SK-N-SH treated with all-trans-retinoic acid at 6 μM for 48 hours (cell line): ENCODE results near the gene IRAK1BP1.

Experiments used
- ATAC-seq: fragments of 200-7000 bp; cut with Tn5 transposase; 3 replicates; pipeline ENCODE4 v1.9.1; 2020; ENCODE audit warnings: mild to moderate bottlenecking, moderate library complexity
- ARNTL ChIP-seq: fragments of 450-650 bp; formaldehyde crosslinking; IDR thresholded peaks from 2 replicates; pipeline ENCODE4 v1.5.0; 2020; ENCODE audit warnings: low read depth, mild to moderate bottlenecking, moderate library complexity, borderline replicate concordance
- BACH2 ChIP-seq: fragments of 250-450 bp; sonication (Bioruptor Pico); IDR thresholded peaks from 2 replicates; pipeline ENCODE4 v1.9.0; 2021; ENCODE audit warnings: mild to moderate bottlenecking, borderline replicate concordance
- CREB5 ChIP-seq: fragments of 250-450 bp; sonication (Bioruptor Pico); IDR thresholded peaks from 2 replicates; pipeline ENCODE4 v1.5.1; 2020; ENCODE audit warnings: low read depth, mild to moderate bottlenecking, moderate library complexity
- CSDC2 ChIP-seq: fragments of 250-450 bp; sonication (Bioruptor Pico); IDR thresholded peaks from 2 replicates; pipeline ENCODE4 v1.5.0; 2020; ENCODE audit warnings: mild to moderate bottlenecking, moderate library complexity
- ESRRG ChIP-seq: fragments of 250-450 bp; sonication (Bioruptor Pico); IDR thresholded peaks from 2 replicates; pipeline ENCODE4 v1.6.1; 2021; ENCODE audit warnings: mild to moderate bottlenecking
- GLIS3 ChIP-seq: fragments of 250-450 bp; sonication (Bioruptor Pico); IDR thresholded peaks from 2 replicates; pipeline ENCODE4 v1.5.0; 2020; ENCODE audit warnings: mild to moderate bottlenecking, moderate library complexity
- ISL1 ChIP-seq: fragments of 250-450 bp; sonication (Bioruptor Pico); IDR thresholded peaks from 2 replicates; pipeline ENCODE4 v2.1.2; 2022; ENCODE audit warnings: mild to moderate bottlenecking, moderate library complexity
- PATZ1 ChIP-seq: fragments of 250-450 bp; sonication (Bioruptor Pico); IDR thresholded peaks from 2 replicates; pipeline ENCODE4 v1.8.0; 2020; ENCODE audit warnings: mild to moderate bottlenecking, moderate library complexity, borderline replicate concordance
- PPARA ChIP-seq: fragments of 250-450 bp; sonication (Bioruptor Pico); IDR thresholded peaks from 2 replicates; pipeline ENCODE4 v1.5.0; 2020; ENCODE audit warnings: mild to moderate bottlenecking, borderline replicate concordance
- RARB ChIP-seq: fragments of 250-450 bp; sonication (Bioruptor Pico); IDR thresholded peaks from 2 replicates; pipeline ENCODE4 v1.8.0; 2021; ENCODE audit warnings: mild to moderate bottlenecking, moderate library complexity
- SNAI2 ChIP-seq: fragments of 250-450 bp; sonication (Bioruptor Pico); IDR thresholded peaks from 2 replicates; pipeline ENCODE4 v1.5.0; 2020; ENCODE audit warnings: mild to moderate bottlenecking, moderate library complexity
- TCF4 ChIP-seq: fragments of 250-450 bp; sonication (Bioruptor Pico); IDR thresholded peaks from 2 replicates; pipeline ENCODE4 v1.8.0; 2021; ENCODE audit warnings: mild to moderate bottlenecking, moderate library complexity, borderline replicate concordance
- TOX ChIP-seq: fragments of 250-450 bp; sonication (Bioruptor Pico); IDR thresholded peaks from 2 replicates; pipeline ENCODE4 v1.8.0; 2021; ENCODE audit warnings: mild to moderate bottlenecking, moderate library complexity, borderline replicate concordance
- ZFP3 ChIP-seq: fragments of 250-450 bp; sonication (Bioruptor Pico); IDR thresholded peaks from 2 replicates; pipeline ENCODE4 v1.5.0; 2020; ENCODE audit warnings: mild to moderate bottlenecking, moderate library complexity
- ZFP30 ChIP-seq: fragments of 450-650 bp; formaldehyde crosslinking; IDR thresholded peaks from 2 replicates; pipeline ENCODE4 v1.5.0; 2022; ENCODE audit warnings: mild to moderate bottlenecking, moderate library complexity
- ZNF565 ChIP-seq: fragments of 450-650 bp; formaldehyde crosslinking; conservative IDR thresholded peaks from 2 replicates; pipeline ENCODE4 v1.5.0; 2020; ENCODE audit warnings: low read depth, mild to moderate bottlenecking, moderate library complexity
- ZNF70 ChIP-seq: fragments of 450-650 bp; formaldehyde crosslinking; IDR thresholded peaks from 2 replicates; pipeline ENCODE4 v1.5.0; 2020; ENCODE audit warnings: mild to moderate bottlenecking, moderate library complexity
- ZNF8 ChIP-seq: fragments of 450-650 bp; formaldehyde crosslinking; IDR thresholded peaks from 2 replicates; pipeline ENCODE4 v1.5.0; 2020; ENCODE audit warnings: mild to moderate bottlenecking, moderate library complexity
- TF ChIP-seq, protein P1 (sequence below): fragments of 250-450 bp; sonication (Bioruptor Pico); IDR thresholded peaks from 2 replicates; pipeline ENCODE4 v1.8.0; 2021; ENCODE audit warnings: low read depth, mild to moderate bottlenecking, moderate library complexity, borderline replicate concordance
- TF ChIP-seq, protein P2 (sequence below): fragments of 250-450 bp; sonication (Bioruptor Pico); IDR thresholded peaks from 2 replicates; pipeline ENCODE4 v1.5.0; 2020; ENCODE audit warnings: mild to moderate bottlenecking, moderate library complexity
- TF ChIP-seq, protein P3 (sequence below): fragments of 250-450 bp; sonication (Bioruptor Pico); IDR thresholded peaks from 2 replicates; pipeline ENCODE4 v1.5.1; 2021; ENCODE audit warnings: mild to moderate bottlenecking, moderate library complexity

Gene IRAK1BP1, protein sequence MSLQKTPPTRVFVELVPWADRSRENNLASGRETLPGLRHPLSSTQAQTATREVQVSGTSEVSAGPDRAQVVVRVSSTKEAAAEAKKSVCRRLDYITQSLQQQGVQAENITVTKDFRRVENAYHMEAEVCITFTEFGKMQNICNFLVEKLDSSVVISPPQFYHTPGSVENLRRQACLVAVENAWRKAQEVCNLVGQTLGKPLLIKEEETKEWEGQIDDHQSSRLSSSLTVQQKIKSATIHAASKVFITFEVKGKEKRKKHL

DNA sequence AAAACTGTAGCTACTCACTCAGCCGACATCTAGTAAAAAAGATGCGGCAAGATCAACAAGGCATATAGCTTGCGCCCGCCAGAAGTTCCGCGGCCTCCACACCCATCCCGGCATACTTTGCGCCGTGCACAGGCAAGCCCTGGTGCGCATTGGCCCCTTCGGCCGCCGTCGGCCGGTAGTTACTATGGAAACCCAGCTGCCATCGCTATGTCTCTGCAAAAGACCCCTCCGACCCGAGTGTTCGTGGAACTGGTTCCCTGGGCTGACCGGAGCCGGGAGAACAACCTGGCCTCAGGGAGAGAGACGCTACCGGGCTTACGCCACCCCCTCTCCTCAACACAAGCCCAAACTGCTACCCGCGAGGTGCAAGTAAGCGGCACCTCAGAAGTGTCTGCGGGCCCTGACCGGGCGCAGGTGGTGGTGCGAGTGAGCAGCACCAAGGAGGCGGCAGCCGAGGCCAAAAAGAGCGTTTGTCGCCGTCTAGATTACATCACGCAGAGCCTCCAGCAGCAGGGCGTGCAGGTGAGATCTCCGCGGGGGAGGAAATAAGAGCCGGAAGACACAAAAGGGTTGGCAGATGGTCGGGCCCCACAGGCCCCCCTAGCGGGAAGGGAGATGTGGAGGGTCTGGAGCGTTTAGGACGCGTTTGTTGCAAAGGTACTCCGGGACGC lies at the start of gene IRAK1BP1:
Gene IRAK1BP1 (plus strand): TSS at position 182 of the 671 bp plus-strand sequence. CDS start 26 bp downstream, at position 208.
- peak; percentile 99 for ATAC-seq
- TF ChIP-seq, protein P1, sequence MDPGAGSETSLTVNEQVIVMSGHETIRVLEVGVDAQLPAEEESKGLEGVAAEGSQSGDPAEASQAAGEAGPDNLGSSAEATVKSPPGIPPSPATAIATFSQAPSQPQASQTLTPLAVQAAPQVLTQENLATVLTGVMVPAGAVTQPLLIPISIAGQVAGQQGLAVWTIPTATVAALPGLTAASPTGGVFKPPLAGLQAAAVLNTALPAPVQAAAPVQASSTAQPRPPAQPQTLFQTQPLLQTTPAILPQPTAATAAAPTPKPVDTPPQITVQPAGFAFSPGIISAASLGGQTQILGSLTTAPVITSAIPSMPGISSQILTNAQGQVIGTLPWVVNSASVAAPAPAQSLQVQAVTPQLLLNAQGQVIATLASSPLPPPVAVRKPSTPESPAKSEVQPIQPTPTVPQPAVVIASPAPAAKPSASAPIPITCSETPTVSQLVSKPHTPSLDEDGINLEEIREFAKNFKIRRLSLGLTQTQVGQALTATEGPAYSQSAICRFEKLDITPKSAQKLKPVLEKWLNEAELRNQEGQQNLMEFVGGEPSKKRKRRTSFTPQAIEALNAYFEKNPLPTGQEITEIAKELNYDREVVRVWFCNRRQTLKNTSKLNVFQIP, result no peak
- TF ChIP-seq PPARA, result no peak
- no peak for TF ChIP-seq ISL1 (CRISPR knock-in tag)
- 0 out of 2 replicates have a peak, but pooled peaks have one; percentile 19 for TF ChIP-seq ZNF8 (CRISPR knock-in tag)
- TF ChIP-seq, protein P2, sequence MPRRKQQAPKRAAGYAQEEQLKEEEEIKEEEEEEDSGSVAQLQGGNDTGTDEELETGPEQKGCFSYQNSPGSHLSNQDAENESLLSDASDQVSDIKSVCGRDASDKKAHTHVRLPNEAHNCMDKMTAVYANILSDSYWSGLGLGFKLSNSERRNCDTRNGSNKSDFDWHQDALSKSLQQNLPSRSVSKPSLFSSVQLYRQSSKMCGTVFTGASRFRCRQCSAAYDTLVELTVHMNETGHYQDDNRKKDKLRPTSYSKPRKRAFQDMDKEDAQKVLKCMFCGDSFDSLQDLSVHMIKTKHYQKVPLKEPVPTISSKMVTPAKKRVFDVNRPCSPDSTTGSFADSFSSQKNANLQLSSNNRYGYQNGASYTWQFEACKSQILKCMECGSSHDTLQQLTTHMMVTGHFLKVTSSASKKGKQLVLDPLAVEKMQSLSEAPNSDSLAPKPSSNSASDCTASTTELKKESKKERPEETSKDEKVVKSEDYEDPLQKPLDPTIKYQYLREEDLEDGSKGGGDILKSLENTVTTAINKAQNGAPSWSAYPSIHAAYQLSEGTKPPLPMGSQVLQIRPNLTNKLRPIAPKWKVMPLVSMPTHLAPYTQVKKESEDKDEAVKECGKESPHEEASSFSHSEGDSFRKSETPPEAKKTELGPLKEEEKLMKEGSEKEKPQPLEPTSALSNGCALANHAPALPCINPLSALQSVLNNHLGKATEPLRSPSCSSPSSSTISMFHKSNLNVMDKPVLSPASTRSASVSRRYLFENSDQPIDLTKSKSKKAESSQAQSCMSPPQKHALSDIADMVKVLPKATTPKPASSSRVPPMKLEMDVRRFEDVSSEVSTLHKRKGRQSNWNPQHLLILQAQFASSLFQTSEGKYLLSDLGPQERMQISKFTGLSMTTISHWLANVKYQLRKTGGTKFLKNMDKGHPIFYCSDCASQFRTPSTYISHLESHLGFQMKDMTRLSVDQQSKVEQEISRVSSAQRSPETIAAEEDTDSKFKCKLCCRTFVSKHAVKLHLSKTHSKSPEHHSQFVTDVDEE (CRISPR knock-in tag), result peak; percentile 48; the same call in 1 of the 2 replicates
- TF ChIP-seq TCF4 (CRISPR knock-in tag), result no peak
- TF ChIP-seq PATZ1 (CRISPR knock-in tag), result no peak
- TF ChIP-seq TOX (CRISPR knock-in tag), result no peak
- no peak for TF ChIP-seq BACH2 (CRISPR knock-in tag)
- TF ChIP-seq, all 23 proteins: peak for 2

GRCh38 chr6:78824045-78824444 lies 43.3 kb upstream of the IRAK1BP1 start:
- ATAC-seq, result no peak
- TF ChIP-seq ISL1 (CRISPR knock-in tag), result no peak
- TF ChIP-seq ZNF565 (CRISPR knock-in tag), result no peak
- TF ChIP-seq, protein P3, sequence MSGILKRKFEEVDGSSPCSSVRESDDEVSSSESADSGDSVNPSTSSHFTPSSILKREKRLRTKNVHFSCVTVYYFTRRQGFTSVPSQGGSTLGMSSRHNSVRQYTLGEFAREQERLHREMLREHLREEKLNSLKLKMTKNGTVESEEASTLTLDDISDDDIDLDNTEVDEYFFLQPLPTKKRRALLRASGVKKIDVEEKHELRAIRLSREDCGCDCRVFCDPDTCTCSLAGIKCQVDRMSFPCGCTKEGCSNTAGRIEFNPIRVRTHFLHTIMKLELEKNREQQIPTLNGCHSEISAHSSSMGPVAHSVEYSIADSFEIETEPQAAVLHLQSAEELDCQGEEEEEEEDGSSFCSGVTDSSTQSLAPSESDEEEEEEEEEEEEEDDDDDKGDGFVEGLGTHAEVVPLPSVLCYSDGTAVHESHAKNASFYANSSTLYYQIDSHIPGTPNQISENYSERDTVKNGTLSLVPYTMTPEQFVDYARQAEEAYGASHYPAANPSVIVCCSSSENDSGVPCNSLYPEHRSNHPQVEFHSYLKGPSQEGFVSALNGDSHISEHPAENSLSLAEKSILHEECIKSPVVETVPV (CRISPR knock-in tag), result no peak
- TF ChIP-seq BACH2 (CRISPR knock-in tag), result no peak
- TF ChIP-seq CREB5 (CRISPR knock-in tag), result no peak
- no peak for TF ChIP-seq ESRRG (CRISPR knock-in tag)
- no peak for TF ChIP-seq GLIS3 (CRISPR knock-in tag)
- TF ChIP-seq RARB (CRISPR knock-in tag), result no peak
- no peak for TF ChIP-seq PPARA
- no peak for TF ChIP-seq PATZ1 (CRISPR knock-in tag)
- no peak for TF ChIP-seq TOX (CRISPR knock-in tag)
- TF ChIP-seq ZNF70 (CRISPR knock-in tag), result no peak
- no peak for TF ChIP-seq ZNF8 (CRISPR knock-in tag)
- TF ChIP-seq, protein P2 (CRISPR knock-in tag), result no peak
- TF ChIP-seq CSDC2 (CRISPR knock-in tag), result no peak
- TF ChIP-seq SNAI2 (CRISPR knock-in tag), result no peak
- TF ChIP-seq ARNTL, result no peak
- no peak for TF ChIP-seq ZFP3 (CRISPR knock-in tag)
- TF ChIP-seq ZFP30 (CRISPR knock-in tag), result no peak
